ENCODE data around the gene UGT1A5.

The UGT1A5 gene

DNA sequence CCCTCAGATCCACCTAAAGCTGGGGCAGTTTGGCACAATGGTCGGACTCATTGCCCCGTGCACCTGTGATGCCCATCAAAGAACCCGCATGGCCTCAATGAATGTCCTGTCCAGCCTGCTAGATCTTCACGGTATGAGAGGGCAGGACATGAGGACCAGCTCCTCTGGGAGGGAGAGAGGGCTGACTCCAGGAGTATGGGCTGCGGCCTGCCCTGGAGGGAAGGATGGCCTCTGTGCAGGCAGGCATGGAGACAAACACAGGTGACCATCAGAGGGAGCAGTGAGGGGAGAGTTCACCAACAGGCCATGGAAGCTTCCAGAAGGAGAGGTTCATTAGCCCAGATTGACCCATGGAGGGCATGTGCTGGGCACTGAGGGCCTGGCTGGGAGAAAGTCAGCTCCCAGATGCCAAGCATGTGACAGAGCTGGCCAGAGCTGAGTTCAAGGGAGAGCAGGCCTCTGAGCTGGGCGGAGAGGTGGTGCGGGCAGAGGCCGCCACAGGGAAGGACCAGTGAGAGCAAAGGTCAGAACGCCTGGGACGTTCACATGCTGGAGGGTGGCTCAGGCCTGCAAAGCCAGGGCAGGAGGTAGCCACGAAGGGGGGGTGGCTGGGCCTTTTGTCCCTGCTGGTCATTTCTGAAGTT lies 105.4 kb downstream of the UGT1A5 start:
- Histone ChIP-seq H3K9ac (no peak overlapping the region), H3K4me3 (IDR thresholded peaks at IDR 0.05; ENCODE audit: insufficient read depth, low read depth, low read length) (no peak overlapping the region), H3K79me2 (ENCODE audit: insufficient read depth, low read depth) (no peaks in the 10 kb centered on the region), H2AFZ (ENCODE audit: low read depth) (no peak overlapping the region), H3K27ac (no peak overlapping the region), H3K27me3 (ENCODE audit: insufficient read depth, low read depth) (no peaks in the 10 kb centered on the region), H3K4me1 (ENCODE audit: low read depth, poor library complexity, severe bottlenecking) (no peaks in the 10 kb centered on the region), H3K36me3 (ENCODE audit: insufficient read depth) (no peaks in the 10 kb centered on the region), H4K20me1 (ENCODE audit: insufficient read depth) (no peaks in the 10 kb centered on the region), H3K4me2 (no peak overlapping the region)
- TF ChIP-seq, protein P1, sequence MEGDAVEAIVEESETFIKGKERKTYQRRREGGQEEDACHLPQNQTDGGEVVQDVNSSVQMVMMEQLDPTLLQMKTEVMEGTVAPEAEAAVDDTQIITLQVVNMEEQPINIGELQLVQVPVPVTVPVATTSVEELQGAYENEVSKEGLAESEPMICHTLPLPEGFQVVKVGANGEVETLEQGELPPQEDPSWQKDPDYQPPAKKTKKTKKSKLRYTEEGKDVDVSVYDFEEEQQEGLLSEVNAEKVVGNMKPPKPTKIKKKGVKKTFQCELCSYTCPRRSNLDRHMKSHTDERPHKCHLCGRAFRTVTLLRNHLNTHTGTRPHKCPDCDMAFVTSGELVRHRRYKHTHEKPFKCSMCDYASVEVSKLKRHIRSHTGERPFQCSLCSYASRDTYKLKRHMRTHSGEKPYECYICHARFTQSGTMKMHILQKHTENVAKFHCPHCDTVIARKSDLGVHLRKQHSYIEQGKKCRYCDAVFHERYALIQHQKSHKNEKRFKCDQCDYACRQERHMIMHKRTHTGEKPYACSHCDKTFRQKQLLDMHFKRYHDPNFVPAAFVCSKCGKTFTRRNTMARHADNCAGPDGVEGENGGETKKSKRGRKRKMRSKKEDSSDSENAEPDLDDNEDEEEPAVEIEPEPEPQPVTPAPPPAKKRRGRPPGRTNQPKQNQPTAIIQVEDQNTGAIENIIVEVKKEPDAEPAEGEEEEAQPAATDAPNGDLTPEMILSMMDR (conservative IDR thresholded peaks at IDR 0.05; ENCODE audit: low read depth, low read length): no peak

DNA sequence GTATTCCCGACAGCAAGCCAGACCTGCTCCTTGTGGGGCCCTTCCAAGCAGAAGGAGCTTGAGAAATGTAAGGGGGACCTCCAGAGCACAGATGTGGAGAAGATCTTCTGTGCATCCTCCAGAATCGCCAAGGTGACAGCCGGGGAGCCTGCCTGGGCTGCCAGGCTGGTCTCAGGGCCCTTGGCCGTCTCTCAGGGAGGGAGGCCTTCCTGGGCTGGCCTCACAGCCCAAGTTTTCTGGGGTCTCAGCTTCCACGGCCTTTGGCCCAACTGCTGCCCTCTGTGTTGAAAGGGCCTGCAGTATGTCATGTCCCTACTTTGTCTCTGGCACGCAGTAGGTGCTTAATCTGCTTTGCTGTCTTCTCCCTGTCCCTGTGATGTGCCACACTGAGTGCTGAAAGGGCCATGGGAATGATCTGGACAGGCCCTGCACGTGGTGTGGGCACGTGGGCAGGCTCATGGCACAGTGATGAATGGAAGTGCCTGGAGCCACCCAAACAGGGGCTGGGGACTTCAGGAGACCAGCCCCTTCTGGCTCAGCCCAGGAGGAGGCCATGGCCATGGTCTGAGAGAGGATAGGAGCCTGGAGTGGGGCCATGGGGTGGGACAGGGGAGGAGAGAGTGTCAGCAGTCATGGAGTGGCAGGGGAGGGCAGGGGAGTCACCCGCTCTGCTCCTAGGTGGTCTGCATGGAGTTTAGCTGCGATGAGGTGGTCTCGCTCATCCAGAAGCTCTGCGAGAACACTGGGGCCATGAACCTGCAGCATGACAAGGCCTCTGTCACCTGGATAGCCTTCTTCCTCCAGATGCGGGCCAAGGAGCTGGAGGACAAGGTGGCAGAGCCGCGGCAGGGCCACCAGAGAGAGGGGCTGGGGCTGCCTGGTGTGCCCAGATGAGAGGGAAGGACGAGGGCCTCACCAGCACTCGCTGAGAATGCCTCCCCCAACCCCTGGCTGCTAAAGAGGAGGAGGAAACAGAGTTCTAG lies 106.2 kb downstream of the UGT1A5 start:
- Histone ChIP-seq H3K4me2 (no peak overlapping the region), H3K9ac (no peak overlapping the region)

DNA sequence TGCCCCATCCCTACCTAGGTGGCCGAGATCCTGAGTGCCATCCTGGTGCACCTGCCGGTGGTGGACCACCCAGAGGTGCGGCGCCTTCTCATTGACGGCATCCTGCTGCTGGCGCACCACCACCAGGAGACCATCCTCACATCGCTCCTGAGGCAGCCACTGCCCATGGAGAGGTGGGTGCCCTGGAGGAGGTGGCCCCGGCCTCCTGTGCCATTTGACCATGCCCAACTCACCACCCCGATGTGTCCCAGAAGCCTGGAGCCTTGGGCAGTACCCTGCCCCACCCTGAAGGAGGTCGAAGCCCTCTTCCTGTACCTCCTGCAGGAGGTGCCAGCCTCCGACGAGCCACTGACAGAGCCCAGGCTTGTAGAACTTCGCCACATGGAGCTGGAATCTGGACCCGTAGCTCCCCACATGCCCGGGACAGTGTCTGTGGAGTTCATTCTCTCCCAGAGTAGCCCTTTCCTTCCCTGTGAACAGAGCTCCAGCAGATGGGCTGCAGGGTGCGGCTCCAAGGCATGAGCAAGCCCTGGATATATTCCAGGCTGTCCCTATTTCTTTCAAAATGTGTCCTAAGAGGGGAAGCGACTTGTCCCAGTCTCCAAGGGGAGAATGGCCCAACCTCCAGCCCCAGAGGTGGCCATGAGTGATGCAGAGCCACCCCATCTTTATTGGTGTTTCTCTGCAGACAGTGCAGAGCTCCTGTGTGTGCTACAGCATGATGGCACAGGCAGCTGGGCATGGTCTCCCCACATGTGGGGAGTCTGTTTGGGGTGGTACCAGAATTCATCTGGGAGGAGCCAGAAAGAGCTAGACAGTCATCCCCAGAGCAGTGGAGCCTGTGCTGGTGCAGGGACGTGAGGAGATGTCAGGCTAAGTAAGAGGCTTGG lies 107.4 kb downstream of the UGT1A5 start:
- Histone ChIP-seq H3K27me3 (ENCODE audit: insufficient read depth, low read depth) (no peaks in the 10 kb centered on the region), H3K27ac (no peak overlapping the region), H3K36me3 (ENCODE audit: insufficient read depth) (no peaks in the 10 kb centered on the region), H3K79me2 (ENCODE audit: insufficient read depth, low read depth) (no peaks in the 10 kb centered on the region), H4K20me1 (ENCODE audit: insufficient read depth) (no peaks in the 10 kb centered on the region), H3K4me3 (IDR thresholded peaks at IDR 0.05; ENCODE audit: insufficient read depth, low read depth, low read length) (no peak overlapping the region), H2AFZ (ENCODE audit: low read depth) (no peak overlapping the region), H3K9ac (no peak overlapping the region), H3K4me2 (no peak overlapping the region), H3K4me1 (ENCODE audit: low read depth, poor library complexity, severe bottlenecking) (no peaks in the 10 kb centered on the region)
- TF ChIP-seq, protein P1 (conservative IDR thresholded peaks at IDR 0.05; ENCODE audit: low read depth, low read length): no peak

More for the DNA sequence above, 106.2 kb downstream of the UGT1A5 start:
- Histone ChIP-seq H3K4me3 (IDR thresholded peaks at IDR 0.05; ENCODE audit: insufficient read depth, low read depth, low read length) (no peak overlapping the region), H3K27me3 (ENCODE audit: insufficient read depth, low read depth) (no peaks in the 10 kb centered on the region), H3K36me3 (ENCODE audit: insufficient read depth) (no peaks in the 10 kb centered on the region), H4K20me1 (ENCODE audit: insufficient read depth) (no peaks in the 10 kb centered on the region), H3K4me1 (ENCODE audit: low read depth, poor library complexity, severe bottlenecking) (no peaks in the 10 kb centered on the region), H2AFZ (ENCODE audit: low read depth) (no peak overlapping the region), H3K79me2 (ENCODE audit: insufficient read depth, low read depth) (no peaks in the 10 kb centered on the region), H3K27ac (no peak overlapping the region)
- TF ChIP-seq, protein P1 (conservative IDR thresholded peaks at IDR 0.05; ENCODE audit: low read depth, low read length): no peak

DNA sequence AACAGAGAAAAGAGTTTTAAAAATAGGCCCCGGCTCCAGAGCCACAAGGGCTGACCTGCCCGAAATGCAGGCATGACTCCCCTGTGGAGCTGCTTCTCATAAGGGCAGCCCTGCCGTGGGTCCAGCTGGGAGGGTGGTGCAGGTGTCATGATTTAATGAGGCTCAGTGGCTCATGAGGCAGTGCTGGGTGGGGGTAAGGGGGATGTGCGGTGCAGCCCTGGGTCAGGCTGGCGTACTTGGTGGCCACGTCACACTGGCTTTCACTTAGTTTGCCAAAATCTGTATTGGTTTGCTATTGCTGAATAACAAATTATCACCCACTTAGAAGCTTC lies 108.0 kb downstream of the UGT1A5 start:
- H3K27me3 ChIP-seq (ENCODE audit: insufficient read depth, low read depth): no peaks in the 10 kb centered on the region
- TF ChIP-seq, protein P1 (conservative IDR thresholded peaks at IDR 0.05; ENCODE audit: low read depth, low read length): no peak
- H3K4me2 ChIP-seq: no peak overlapping the region
- no peak overlapping the region for H3K27ac ChIP-seq
- no peak overlapping the region for H2AFZ ChIP-seq (ENCODE audit: low read depth)
- no peak overlapping the region for H3K4me3 ChIP-seq (IDR thresholded peaks at IDR 0.05; ENCODE audit: insufficient read depth, low read depth, low read length)
- no peaks in the 10 kb centered on the region for H3K79me2 ChIP-seq (ENCODE audit: insufficient read depth, low read depth)
- H3K9ac ChIP-seq: no peak overlapping the region
- H4K20me1 ChIP-seq (ENCODE audit: insufficient read depth): no peaks in the 10 kb centered on the region
- H3K36me3 ChIP-seq (ENCODE audit: insufficient read depth): no peaks in the 10 kb centered on the region
- no peaks in the 10 kb centered on the region for H3K4me1 ChIP-seq (ENCODE audit: low read depth, poor library complexity, severe bottlenecking)

All from KMS-11 (cell line).